ENCODE measurements around the gene DIRAS2.
"Not testable (repeated sequence)": the region's sequence is repeated elsewhere in the genome, so short reads cannot be mapped to it uniquely, and the experiment has no call there.

DIRAS2 gene

GRCh38 chr9:90642570-90643539, at the start of gene DIRAS2:
TSS of gene DIRAS2 (minus strand) at chr9:90642824. CDS start at chr9:90613827, 28,997 bp downstream.
- no peak for DNase-seq (ENCODE audit: low read depth in 1 of 2, low spot score in 1 of 2)

GRCh38 chr9:90684736-90685135, 42.1 kb upstream of the DIRAS2 start:
- DNase-seq (ENCODE audit: low read depth in 1 of 2, low spot score in 1 of 2): no peak

- DNase-seq (ENCODE audit: low read depth in 1 of 2, low spot score in 1 of 2): no peak
These were observed 41.5 kb upstream of the DIRAS2 start for GRCh38 chr9:90684106-90684505.

- DNase-seq (ENCODE audit: low read depth in 1 of 2, low spot score in 1 of 2): no peak
These were observed 37.9 kb upstream of the DIRAS2 start for GRCh38 chr9:90680534-90680933.

- DNase-seq (ENCODE audit: low read depth in 1 of 2, low spot score in 1 of 2): no peak
These were observed 22.4 kb upstream of the DIRAS2 start for GRCh38 chr9:90665072-90665471.

- no peak for DNase-seq (ENCODE audit: low read depth in 1 of 2, low spot score in 1 of 2)
These were observed 17.2 kb upstream of the DIRAS2 start for GRCh38 chr9:90659650-90660364.

GRCh38 chr9:90658783-90659182, 16.2 kb upstream of the DIRAS2 start:
- DNase-seq (ENCODE audit: low read depth in 1 of 2, low spot score in 1 of 2): no peak

GRCh38 chr9:90658181-90658580, 15.6 kb upstream of the DIRAS2 start:
- no peak for DNase-seq (ENCODE audit: low read depth in 1 of 2, low spot score in 1 of 2)

- not testable (repeated sequence) for DNase-seq (ENCODE audit: low read depth in 1 of 2, low spot score in 1 of 2)
These were observed 14.3 kb upstream of the DIRAS2 start for GRCh38 chr9:90656876-90657275.

GRCh38 chr9:90651246-90651645, 8.6 kb upstream of the DIRAS2 start:
- DNase-seq (ENCODE audit: low read depth in 1 of 2, low spot score in 1 of 2): no peak

- DNase-seq (ENCODE audit: low read depth in 1 of 2, low spot score in 1 of 2): no peak
These were observed 5.2 kb upstream of the DIRAS2 start for GRCh38 chr9:90647843-90648242.

- no peak for DNase-seq (ENCODE audit: low read depth in 1 of 2, low spot score in 1 of 2)
These were observed 3.1 kb upstream of the DIRAS2 start for GRCh38 chr9:90645721-90646120.

- no peak for DNase-seq (ENCODE audit: low read depth in 1 of 2, low spot score in 1 of 2)
These were observed 638 bp downstream of the DIRAS2 start for GRCh38 chr9:90641884-90642487.

- DNase-seq (ENCODE audit: low read depth in 1 of 2, low spot score in 1 of 2): no peak
These were observed 1.5 kb downstream of the DIRAS2 start for GRCh38 chr9:90641086-90641485.

- DNase-seq (ENCODE audit: low read depth in 1 of 2, low spot score in 1 of 2): no peak
These were observed 2.3 kb downstream of the DIRAS2 start for GRCh38 chr9:90640361-90640760.

GRCh38 chr9:90637626-90638025, 5.0 kb downstream of the DIRAS2 start:
- no peak for DNase-seq (ENCODE audit: low read depth in 1 of 2, low spot score in 1 of 2)

GRCh38 chr9:90632647-90633207, 9.9 kb downstream of the DIRAS2 start:
- DNase-seq (ENCODE audit: low read depth in 1 of 2, low spot score in 1 of 2): no peak

GRCh38 chr9:90631964-90632363, 10.7 kb downstream of the DIRAS2 start:
- DNase-seq (ENCODE audit: low read depth in 1 of 2, low spot score in 1 of 2): no peak

- no peak for DNase-seq (ENCODE audit: low read depth in 1 of 2, low spot score in 1 of 2)
These were observed 12.6 kb downstream of the DIRAS2 start for GRCh38 chr9:90629991-90630390.

- no peak for DNase-seq (ENCODE audit: low read depth in 1 of 2, low spot score in 1 of 2)
These were observed 13.3 kb downstream of the DIRAS2 start for GRCh38 chr9:90629354-90629753.

- DNase-seq (ENCODE audit: low read depth in 1 of 2, low spot score in 1 of 2): no peak
These were observed 25.8 kb downstream of the DIRAS2 start for GRCh38 chr9:90616806-90617205.

Data from stimulated activated CD4-positive, alpha-beta T cell treated with anti-CD3 and anti-CD28 coated beads, Interleukin-15, amount 100 ng/mL, for 1 hour (primary cell).